Prostate gland (tissue), 2 donors: ENCODE results near the gene EXOC6.

Source experiments
- POLR2A ChIP-seq: fragments of 450-650 bp; IDR thresholded peaks from one replicate; pipeline ENCODE4 v1.6.1; 2016; ENCODE audit warnings: antibody characterized with exemption, mild to moderate bottlenecking
- TF ChIP-seq, protein P1 (sequence below), 4 experiments: fragments of 200-600 bp in 2 of 4; fragments of 450-650 bp in 2 of 4; sonication (generic) in 2 of 4; IDR thresholded peaks; 1 replicate in 3 of 4; 2 replicates in 1 of 4; pipeline ENCODE4 v1.5.1; 2016 to 2019; ENCODE audit warnings: antibody characterized with exemption in 4 of 4, mild to moderate bottlenecking in 2 of 4, moderate library complexity in 2 of 4

DNA sequence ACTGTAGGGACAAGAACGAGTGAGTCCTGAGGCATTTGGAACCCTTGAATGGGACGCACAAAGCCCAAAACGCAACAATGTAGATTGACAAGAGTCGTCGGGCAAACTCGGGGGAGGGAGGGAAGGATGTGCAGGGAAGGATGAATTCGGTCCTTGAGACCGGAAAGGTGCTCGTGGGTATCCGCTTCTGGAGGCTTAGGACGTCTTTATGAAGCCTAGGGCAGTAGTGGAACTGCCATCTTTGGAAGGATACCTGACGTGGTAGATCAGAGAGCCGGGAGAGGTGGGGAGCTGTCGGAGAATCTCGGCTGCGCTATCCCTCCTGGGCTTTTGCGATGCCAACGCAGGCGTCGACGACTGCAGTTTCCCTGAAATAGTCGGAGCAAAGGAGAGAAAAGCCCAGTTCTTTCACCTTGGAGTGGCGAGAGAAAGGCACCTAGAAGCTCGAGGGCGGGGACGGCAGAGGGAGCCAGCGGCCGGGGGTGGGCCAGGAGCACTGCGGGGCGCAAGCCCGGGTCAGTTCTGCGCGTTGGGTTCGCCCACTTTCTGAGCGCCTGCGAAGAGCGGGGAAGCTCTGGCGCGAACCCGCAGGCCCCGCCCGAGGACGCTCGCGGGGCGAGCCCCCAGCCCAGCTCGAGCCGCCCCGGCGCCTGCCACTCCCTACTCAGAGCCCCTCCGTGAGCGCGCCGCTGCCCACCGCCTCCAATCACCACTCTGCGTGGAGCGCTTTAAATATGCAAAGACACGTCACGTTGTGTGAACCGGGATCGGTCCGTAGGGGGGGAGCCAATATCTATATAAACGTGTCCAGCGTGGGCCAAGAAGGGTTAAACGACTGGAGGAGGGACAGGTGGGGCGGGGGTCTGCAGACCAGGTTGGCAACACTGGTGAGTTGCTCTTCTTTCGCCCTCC is 211.9 kb downstream of the EXOC6 start, which contains the start of gene CYP26C1:
- TF ChIP-seq, protein P1, sequence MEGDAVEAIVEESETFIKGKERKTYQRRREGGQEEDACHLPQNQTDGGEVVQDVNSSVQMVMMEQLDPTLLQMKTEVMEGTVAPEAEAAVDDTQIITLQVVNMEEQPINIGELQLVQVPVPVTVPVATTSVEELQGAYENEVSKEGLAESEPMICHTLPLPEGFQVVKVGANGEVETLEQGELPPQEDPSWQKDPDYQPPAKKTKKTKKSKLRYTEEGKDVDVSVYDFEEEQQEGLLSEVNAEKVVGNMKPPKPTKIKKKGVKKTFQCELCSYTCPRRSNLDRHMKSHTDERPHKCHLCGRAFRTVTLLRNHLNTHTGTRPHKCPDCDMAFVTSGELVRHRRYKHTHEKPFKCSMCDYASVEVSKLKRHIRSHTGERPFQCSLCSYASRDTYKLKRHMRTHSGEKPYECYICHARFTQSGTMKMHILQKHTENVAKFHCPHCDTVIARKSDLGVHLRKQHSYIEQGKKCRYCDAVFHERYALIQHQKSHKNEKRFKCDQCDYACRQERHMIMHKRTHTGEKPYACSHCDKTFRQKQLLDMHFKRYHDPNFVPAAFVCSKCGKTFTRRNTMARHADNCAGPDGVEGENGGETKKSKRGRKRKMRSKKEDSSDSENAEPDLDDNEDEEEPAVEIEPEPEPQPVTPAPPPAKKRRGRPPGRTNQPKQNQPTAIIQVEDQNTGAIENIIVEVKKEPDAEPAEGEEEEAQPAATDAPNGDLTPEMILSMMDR (IDR thresholded peaks at IDR 0.05): no peak
- no peak for TF ChIP-seq POLR2A
